ENCODE measurements around the gene TLL2.

DNA sequence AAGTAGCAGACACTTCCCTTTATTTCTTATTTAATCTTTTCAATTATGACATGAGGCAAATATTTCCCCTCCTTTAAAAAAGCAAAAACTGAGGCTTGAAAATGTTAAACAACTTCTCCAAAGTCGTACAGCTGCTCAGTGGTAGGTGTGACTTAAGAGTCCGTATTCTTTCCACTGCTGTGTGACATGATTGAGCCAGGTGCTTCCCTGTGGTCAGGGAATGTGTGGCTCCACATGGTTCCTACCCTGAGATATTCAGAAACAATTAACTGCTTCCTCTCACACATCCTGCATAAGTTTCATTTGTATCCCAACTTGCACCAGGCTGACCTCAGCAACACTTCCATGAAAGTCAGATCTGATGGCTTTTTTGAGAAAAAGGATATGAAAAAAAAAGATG is 168.5 kb downstream of the TLL2 start:
- TF ChIP-seq POLR2A (IDR thresholded peaks at IDR 0.05) (no peak), CTCF (IDR thresholded peaks at IDR 0.05 in 8 of 11, conservative IDR thresholded peaks at IDR 0.05 in 3 of 11) (no peak)

Measured in spleen (tissue), 7 donors.